Measurements from ENCODE around the gene C19orf47.

The C19orf47 gene

GRCh38 chr19:40280608-40281221 is 67.5 kb downstream of the C19orf47 start:
- no peak for DNase-seq

DNA sequence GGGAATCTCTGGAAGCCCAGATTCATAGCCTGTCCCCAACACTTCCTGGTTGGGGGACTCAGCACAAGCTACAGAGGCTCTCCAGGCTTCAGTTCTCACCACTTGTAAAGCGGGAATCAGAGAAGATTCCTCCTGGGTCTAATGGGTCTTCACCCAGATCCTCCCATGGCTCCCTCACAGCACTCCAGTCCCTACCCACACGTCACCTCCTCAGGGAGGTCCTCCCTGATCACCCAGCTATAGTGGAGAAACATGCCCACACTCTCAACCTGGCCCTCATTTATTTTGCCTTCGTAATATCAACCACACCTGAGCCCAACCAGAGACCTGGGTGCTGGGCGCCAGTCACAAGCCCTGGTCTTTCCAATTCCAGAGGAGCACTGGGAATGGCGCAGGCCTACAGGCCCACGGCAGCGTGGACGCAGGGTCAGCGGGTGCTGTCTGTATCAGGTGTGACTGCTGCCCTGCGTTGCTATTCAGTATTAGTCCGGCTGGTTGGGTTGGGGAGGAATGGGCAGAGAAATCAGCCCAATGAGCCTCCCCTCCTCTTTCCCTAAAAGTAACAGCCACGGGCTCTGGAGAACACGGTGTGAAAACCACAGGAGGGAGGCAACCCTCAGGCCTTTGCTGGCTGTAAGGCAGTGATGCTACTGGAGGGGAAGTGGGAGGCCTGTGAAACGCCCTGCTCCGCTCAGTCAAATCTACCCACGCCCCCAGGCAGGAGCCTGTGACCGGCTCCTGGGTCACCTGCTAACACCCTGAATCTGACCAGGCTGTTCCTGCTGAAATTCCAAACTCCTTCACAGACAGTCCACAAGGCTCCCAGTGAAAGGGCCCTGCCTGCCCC is 68.2 kb downstream of the C19orf47 start:
- DNase-seq = no peak

- DNase-seq = no peak
These were observed 69.1 kb downstream of the C19orf47 start for GRCh38 chr19:40279120-40279551.

GRCh38 chr19:40278361-40279035 is 69.7 kb downstream of the C19orf47 start:
- DNase-seq = no peak

- DNase-seq = no peak
These were observed 70.7 kb downstream of the C19orf47 start for GRCh38 chr19:40277356-40278059.

DNA sequence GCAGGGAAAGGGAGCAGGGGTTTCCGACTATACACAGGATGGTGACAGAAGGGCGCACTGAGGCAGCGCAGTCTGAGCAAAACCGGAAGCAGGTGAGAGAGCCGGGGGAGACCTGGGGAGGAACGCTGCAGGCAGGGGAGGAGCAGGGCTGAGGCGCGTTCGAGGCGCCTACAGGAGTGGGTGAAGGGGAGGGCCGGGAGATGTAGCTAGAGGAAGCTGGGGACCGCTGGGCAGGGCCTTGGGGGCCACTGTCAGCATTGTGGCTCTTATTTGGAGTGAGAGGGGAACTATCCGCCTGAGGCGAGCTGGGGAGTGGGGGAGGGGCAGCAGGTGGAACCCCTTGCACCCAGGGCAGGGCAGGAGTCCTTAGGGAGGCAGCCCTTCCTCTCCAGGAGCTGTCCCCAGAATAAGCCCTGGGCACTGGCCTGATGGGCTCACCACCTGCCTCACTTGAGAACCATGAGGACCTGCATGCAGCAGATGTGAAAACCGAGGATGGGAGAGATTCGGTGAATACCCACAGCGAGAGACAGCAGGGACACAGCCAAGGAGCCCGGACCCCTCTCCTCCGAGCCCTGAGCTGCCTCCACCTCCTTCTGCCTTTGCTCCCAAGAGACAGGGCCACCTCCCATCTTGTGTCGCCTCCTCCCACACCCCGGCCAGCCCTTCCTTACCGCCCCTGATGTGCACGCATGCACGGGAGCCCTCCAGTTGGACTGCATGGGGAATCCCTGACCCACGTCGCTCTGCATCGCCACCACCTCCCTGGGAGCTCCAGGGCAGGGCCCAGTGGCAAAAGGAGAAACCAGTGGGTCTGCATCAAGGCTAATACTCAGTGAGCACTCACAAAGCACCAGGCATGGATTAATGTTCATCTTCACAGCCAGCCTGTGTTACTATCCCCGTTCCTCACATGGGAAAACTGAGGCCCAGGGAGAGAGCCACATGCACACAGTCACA is 73.3 kb downstream of the C19orf47 start:
- peak; percentile 47 for DNase-seq

DNA sequence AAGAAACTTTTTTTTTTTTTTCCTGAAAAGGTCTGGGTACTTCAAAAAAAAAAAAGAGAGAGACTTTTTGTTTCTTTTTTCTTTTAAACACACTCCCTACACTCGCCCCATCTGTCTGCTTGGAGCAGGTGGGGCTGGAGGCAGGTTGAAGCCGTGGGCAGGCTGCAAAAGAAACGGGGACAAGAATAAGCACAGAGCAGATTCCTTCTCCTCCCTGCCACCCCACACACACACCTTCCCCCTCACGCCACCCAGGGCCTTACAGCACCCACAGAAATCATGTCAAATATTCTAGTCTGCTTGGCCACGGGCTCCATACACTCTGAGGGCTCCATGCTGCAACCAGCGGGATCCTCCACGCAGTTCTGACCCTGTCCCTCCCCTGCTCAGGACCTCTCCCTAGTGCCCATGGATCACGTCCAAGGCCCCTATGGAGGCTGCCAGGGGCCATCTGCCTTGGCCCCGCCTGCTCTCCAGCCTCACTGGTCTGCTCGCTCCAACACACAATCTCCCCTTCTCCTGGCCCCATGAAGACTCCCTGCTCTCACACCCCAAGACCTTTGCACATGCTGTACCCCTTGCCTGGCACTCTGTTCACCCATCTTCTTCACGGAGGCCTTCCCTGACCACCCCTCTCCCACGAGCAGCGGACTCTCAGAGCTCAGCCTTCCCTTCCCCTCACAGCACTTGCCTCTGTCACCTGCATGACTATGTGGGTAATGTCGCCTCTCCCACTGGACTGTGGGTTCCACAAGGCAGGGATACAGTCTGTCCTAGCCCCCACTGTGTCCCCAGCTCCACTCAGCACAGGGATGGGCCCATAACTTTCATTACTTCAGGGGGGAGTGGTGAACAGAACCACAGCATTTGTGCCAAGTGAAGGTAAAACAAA is 74.5 kb downstream of the C19orf47 start:
- DNase-seq = no peak

GRCh38 chr19:40272261-40272660 is 75.9 kb downstream of the C19orf47 start:
- DNase-seq = no peak

- no peak for DNase-seq
These were observed 76.5 kb downstream of the C19orf47 start for GRCh38 chr19:40271706-40272105.

- DNase-seq = no peak
These were observed 77.7 kb downstream of the C19orf47 start for GRCh38 chr19:40270362-40271089.

All from stimulated activated CD8-positive, alpha-beta memory T cell treated with anti-CD3 and anti-CD28 coated beads, Interleukin-4, amount 100 ng/mL, for 48 hours (primary cell).